Muscle of leg (tissue), 11 donors: ENCODE measurements around the gene TNFRSF1B. TPM values are rescaled to one million over a fixed set of nuclear protein-coding genes. Genes with fewer than 3 reads are reported as not detected.
A peak's percentile ranks its signal among the peaks of the same experiment; 100 is the strongest.

Experiments used
- DNase-seq: peaks from one replicate; pipeline ENCODE4 v3.0.0; 2013
- H3K27ac ChIP-seq: one replicate; pipeline ENCODE4 v1.5.1; 2013; ENCODE audit warnings: mild to moderate bottlenecking, low read length, control low read depth
- H3K27me3 ChIP-seq: one replicate; pipeline ENCODE4 v1.6.1; 2013; ENCODE audit warnings: low read length; ENCODE audit not compliant: control insufficient read depth, insufficient read depth
- H3K36me3 ChIP-seq: one replicate; pipeline ENCODE4 v1.6.1; 2013; ENCODE audit warnings: low read length; ENCODE audit not compliant: control insufficient read depth, insufficient read depth
- H3K4me1 ChIP-seq: one replicate; pipeline ENCODE4 v1.6.1; 2013; ENCODE audit warnings: low read length; ENCODE audit not compliant: control insufficient read depth, insufficient read depth
- H3K4me3 ChIP-seq: one replicate; pipeline ENCODE4 v1.5.1; 2013; ENCODE audit warnings: low read length, control low read depth
- H3K9me3 ChIP-seq: replicated peaks from 2 replicates; pipeline ENCODE4 v1.6.1; 2013; ENCODE audit warnings: low read depth, low read length; ENCODE audit not compliant: control insufficient read depth
- WGBS: methylation state at CpG from one replicate; pipeline ENCODE4 v1.1.5; 2013; ENCODE audit warnings: missing lambda C conversion rate; ENCODE audit not compliant: insufficient coverage; 5-methylcytosine and 5-hydroxymethylcytosine counted together
- polyA plus RNA-seq, 8 donors: library from polyadenylated mRNA; unstranded; fragments of 120-200 nt; gene quantifications; one replicate each; pipeline versions ENCODE4 v1.2.1 to v1.2.3, GENCODE V29; 2013; ENCODE audit warnings: inconsistent platforms in 1 of 8, low replicate concordance in 1 of 8; ENCODE audit not compliant: insufficient read length in 8 of 8, insufficient read depth in 1 of 8
- total RNA-seq: library from RNA; stranded (reverse); fragments of 120-200 nt; gene quantifications from one replicate; pipeline ENCODE4 v1.2.4, GENCODE V29; 2013

The TNFRSF1B gene
- total and polyA plus RNA-seq, 9 donors: 8.8 to 17.5 (median 12.5) TPM

GRCh38 chr1:12189328-12189682 lies 22.5 kb downstream of the TNFRSF1B start:
- no peak for DNase-seq
- Histone ChIP-seq H3K4me1 (peaks cover 26% of the 10 kb centered on the region), H3K4me3 (no peak overlapping the region), H3K9me3 (no peaks in the 10 kb centered on the region), H3K36me3 (peaks cover 4% of the 10 kb centered on the region), H3K27ac (no peak overlapping the region), H3K27me3 (no peaks in the 10 kb centered on the region)
- 74% methylated on average over 3 of the region's 5 CpGs for WGBS

GRCh38 chr1:12191242-12192032 lies 24.6 kb downstream of the TNFRSF1B start:
- Histone ChIP-seq H3K4me1 (peaks cover 7% of the 10 kb centered on the region), H3K27ac (no peak overlapping the region), H3K9me3 (no peaks in the 10 kb centered on the region), H3K36me3 (peaks cover 4% of the 10 kb centered on the region), H3K4me3 (no peak overlapping the region), H3K27me3 (no peaks in the 10 kb centered on the region)
- 82% methylated on average over 54 of the region's 58 CpGs for WGBS
- DNase-seq: no peak

GRCh38 chr1:12194666-12195216 lies 27.9 kb downstream of the TNFRSF1B start:
- Histone ChIP-seq H3K27me3 (no peaks in the 10 kb centered on the region), H3K9me3 (no peaks in the 10 kb centered on the region), H3K36me3 (peaks cover 4% of the 10 kb centered on the region), H3K27ac (no peak overlapping the region), H3K4me1 (peaks cover 9% of the 10 kb centered on the region), H3K4me3 (no peak overlapping the region)
- no peak for DNase-seq
- WGBS: 90% methylated on average over 6 of the region's 14 CpGs

- peaks cover 4% of the 10 kb centered on the region for H3K36me3 ChIP-seq
- DNase-seq: no peak
- no peaks in the 10 kb centered on the region for H3K27me3 ChIP-seq
- no peak overlapping the region for H3K27ac ChIP-seq
- peaks cover 9% of the 10 kb centered on the region for H3K4me1 ChIP-seq
- no peaks in the 10 kb centered on the region for H3K9me3 ChIP-seq
- H3K4me3 ChIP-seq: no peak overlapping the region
- WGBS: 40% methylated on average over 1 of the region's 3 CpGs
Observed at GRCh38 chr1:12195416-12195815, 28.6 kb downstream of the TNFRSF1B start.

GRCh38 chr1:12196641-12197482 lies 30.1 kb downstream of the TNFRSF1B start:
- Histone ChIP-seq H3K36me3 (peaks cover 4% of the 10 kb centered on the region), H3K27me3 (no peaks in the 10 kb centered on the region), H3K4me3 (no peak overlapping the region), H3K4me1 (peaks cover 9% of the 10 kb centered on the region), H3K27ac (no peak overlapping the region), H3K9me3 (no peaks in the 10 kb centered on the region)
- DNase-seq: peak; percentile 68
- 35% methylated on average over 12 of the region's 20 CpGs for WGBS

GRCh38 chr1:12197483-12197880 lies 30.7 kb downstream of the TNFRSF1B start:
- Histone ChIP-seq H3K27ac (no peak overlapping the region), H3K36me3 (peaks cover 4% of the 10 kb centered on the region), H3K4me1 (peaks cover 9% of the 10 kb centered on the region), H3K27me3 (no peaks in the 10 kb centered on the region), H3K9me3 (no peaks in the 10 kb centered on the region), H3K4me3 (no peak overlapping the region)
- no CpG with 5 or more reads among the region's 7 CpGs for WGBS
- no peak for DNase-seq

- Histone ChIP-seq H3K9me3 (no peaks in the 10 kb centered on the region), H3K4me1 (peaks cover 9% of the 10 kb centered on the region), H3K27ac (no peak overlapping the region), H3K27me3 (no peaks in the 10 kb centered on the region), H3K36me3 (no peaks in the 10 kb centered on the region), H3K4me3 (no peak overlapping the region)
- no peak for DNase-seq
- 72% methylated on average over 6 of the region's 7 CpGs for WGBS
Observed at GRCh38 chr1:12200208-12200607, 33.4 kb downstream of the TNFRSF1B start.

GRCh38 chr1:12201352-12202189 lies 34.8 kb downstream of the TNFRSF1B start:
- H3K4me1 ChIP-seq: peaks cover 5% of the 10 kb centered on the region
- no peak overlapping the region for H3K4me3 ChIP-seq
- H3K9me3 ChIP-seq: no peaks in the 10 kb centered on the region
- no peaks in the 10 kb centered on the region for H3K27me3 ChIP-seq
- DNase-seq: no peak
- WGBS: 81% methylated on average over 13 of the region's 18 CpGs
- H3K36me3 ChIP-seq: no peaks in the 10 kb centered on the region
- H3K27ac ChIP-seq: no peak overlapping the region

GRCh38 chr1:12202190-12202497 lies 35.4 kb downstream of the TNFRSF1B start:
- DNase-seq: no peak
- Histone ChIP-seq H3K4me1 (peaks cover 3% of the 10 kb centered on the region), H3K27me3 (no peaks in the 10 kb centered on the region), H3K4me3 (no peak overlapping the region), H3K36me3 (peaks cover 3% of the 10 kb centered on the region), H3K27ac (no peak overlapping the region), H3K9me3 (no peaks in the 10 kb centered on the region)
- WGBS: 73% methylated on average over 3 of the region's 6 CpGs
